Left lung (tissue), 10 donors: ENCODE measurements around the gene REP15. TPM values are rescaled to one million over a fixed set of nuclear protein-coding genes. Genes with fewer than 3 reads are reported as not detected.
"Not testable (repeated sequence)": the region's sequence is repeated elsewhere in the genome, so short reads cannot be mapped to it uniquely, and the experiment has no call there.

ENCODE experiments used
- ATAC-seq: fragments of 200-7000 bp; cut with Tn5 transposase; one replicate; pipeline ENCODE4 v1.9.1; 2020; ENCODE audit warnings: moderate library complexity
- DNase-seq, 4 donors: peaks; one replicate each; pipeline ENCODE4 v3.0.0-alpha.2; 2013 to 2020
- H3K27ac ChIP-seq, 2 donors: fragments of 200-600 bp; sonication (generic) in 1 of 2; one replicate each; pipeline versions ENCODE4 v1.5.0 to v1.8.0; 2020 to 2021
- H3K27me3 ChIP-seq, 2 donors: fragments of 200-600 bp; sonication (generic) in 1 of 2; one replicate each; pipeline versions ENCODE4 v1.5.0 to v1.8.0; 2020 to 2021
- H3K36me3 ChIP-seq, 2 donors: fragments of 200-600 bp; sonication (generic) in 1 of 2; one replicate each; pipeline versions ENCODE4 v1.5.0 to v1.8.0; 2020 to 2021
- H3K4me1 ChIP-seq, 2 donors: fragments of 200-600 bp; one replicate each; pipeline ENCODE4 v1.8.0; 2021
- H3K4me3 ChIP-seq, 2 donors: fragments of 200-600 bp; sonication (generic) in 1 of 2; one replicate each; pipeline versions ENCODE4 v1.5.0 to v1.8.0; 2020 to 2021; ENCODE audit warnings: mild to moderate bottlenecking in 1 of 2
- H3K9me3 ChIP-seq, 2 donors: fragments of 200-600 bp; sonication (generic) in 1 of 2; one replicate each; pipeline versions ENCODE4 v1.5.0 to v1.8.0; 2020 to 2021
- intact Hi-C, 2 donors: fragments of 100-400 bp; cut with DNase I; formaldehyde crosslinking; loops; one replicate each; pipeline versions ENCODE4 v1.11.2 to v1.14.2; 2022
- polyA plus RNA-seq, 6 donors: library from polyadenylated mRNA; unstranded; fragments of 120-200 nt; gene quantifications; one replicate each; pipeline ENCODE4 v1.2.1, GENCODE V29; 2013; ENCODE audit not compliant: insufficient read length in 6 of 6
- total RNA-seq, 2 donors: library from RNA; stranded (reverse); fragmentation: NEBNext Ultra II Directional; extraction: Animal tissue kit (Norgen Biotek cat#: 25700); gene quantifications; one replicate each; pipeline ENCODE4 v1.2.1, GENCODE V29; 2021
- TF ChIP-seq, protein P1 (sequence below), 2 donors: fragments of 200-600 bp; sonication (generic) in 1 of 2; IDR thresholded peaks; one replicate each; pipeline versions ENCODE4 v1.5.0 to v1.8.0; 2021; ENCODE audit warnings: antibody characterized with exemption in 2 of 2
- donor health status: DM: no; HTN: yes; CAD: no.
- donor health status: DM: no; HTN: no; CAD: no.

Gene REP15
- total and polyA plus RNA-seq, 8 donors, result 2.4 to 3.6 (median 3.1) TPM

GRCh38 chr12:27733791-27734190 is 37.5 kb downstream of the REP15 start:
- no peak overlapping the region for H3K27ac ChIP-seq
- H3K36me3 ChIP-seq, result peaks cover 0 to 67% of the 10 kb centered on the region in 2 donors
- H3K27me3 ChIP-seq, result no peaks in the 10 kb centered on the region
- TF ChIP-seq, protein P1, sequence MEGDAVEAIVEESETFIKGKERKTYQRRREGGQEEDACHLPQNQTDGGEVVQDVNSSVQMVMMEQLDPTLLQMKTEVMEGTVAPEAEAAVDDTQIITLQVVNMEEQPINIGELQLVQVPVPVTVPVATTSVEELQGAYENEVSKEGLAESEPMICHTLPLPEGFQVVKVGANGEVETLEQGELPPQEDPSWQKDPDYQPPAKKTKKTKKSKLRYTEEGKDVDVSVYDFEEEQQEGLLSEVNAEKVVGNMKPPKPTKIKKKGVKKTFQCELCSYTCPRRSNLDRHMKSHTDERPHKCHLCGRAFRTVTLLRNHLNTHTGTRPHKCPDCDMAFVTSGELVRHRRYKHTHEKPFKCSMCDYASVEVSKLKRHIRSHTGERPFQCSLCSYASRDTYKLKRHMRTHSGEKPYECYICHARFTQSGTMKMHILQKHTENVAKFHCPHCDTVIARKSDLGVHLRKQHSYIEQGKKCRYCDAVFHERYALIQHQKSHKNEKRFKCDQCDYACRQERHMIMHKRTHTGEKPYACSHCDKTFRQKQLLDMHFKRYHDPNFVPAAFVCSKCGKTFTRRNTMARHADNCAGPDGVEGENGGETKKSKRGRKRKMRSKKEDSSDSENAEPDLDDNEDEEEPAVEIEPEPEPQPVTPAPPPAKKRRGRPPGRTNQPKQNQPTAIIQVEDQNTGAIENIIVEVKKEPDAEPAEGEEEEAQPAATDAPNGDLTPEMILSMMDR (IDR thresholded peaks at IDR 0.05), result no peak
- no peak for DNase-seq
- no peak overlapping the region for H3K4me3 ChIP-seq
- no peaks in the 10 kb centered on the region for H3K4me1 ChIP-seq
- ATAC-seq, result no peak
- no peaks in the 10 kb centered on the region for H3K9me3 ChIP-seq
- intact Hi-C loops, result loop anchor here in 1 of 2 donors (10.0 kb wide), 2 partner anchors 81 to 201 kb away; no protein-coding TSS in a partner anchor

GRCh38 chr12:27734321-27734720 is 38.1 kb downstream of the REP15 start:
- intact Hi-C loops, result loop anchor here in 1 of 2 donors (10.0 kb wide), 2 partner anchors 80 to 200 kb away; no protein-coding TSS in a partner anchor
- ATAC-seq, H3K9me3 ChIP-seq, H3K27ac ChIP-seq, H3K4me3 ChIP-seq, H3K4me1 ChIP-seq, H3K27me3 ChIP-seq, DNase-seq: not testable (repeated sequence)
- H3K36me3 ChIP-seq, result peaks cover 0 to 72% of the 10 kb centered on the region in 2 donors

DNA sequence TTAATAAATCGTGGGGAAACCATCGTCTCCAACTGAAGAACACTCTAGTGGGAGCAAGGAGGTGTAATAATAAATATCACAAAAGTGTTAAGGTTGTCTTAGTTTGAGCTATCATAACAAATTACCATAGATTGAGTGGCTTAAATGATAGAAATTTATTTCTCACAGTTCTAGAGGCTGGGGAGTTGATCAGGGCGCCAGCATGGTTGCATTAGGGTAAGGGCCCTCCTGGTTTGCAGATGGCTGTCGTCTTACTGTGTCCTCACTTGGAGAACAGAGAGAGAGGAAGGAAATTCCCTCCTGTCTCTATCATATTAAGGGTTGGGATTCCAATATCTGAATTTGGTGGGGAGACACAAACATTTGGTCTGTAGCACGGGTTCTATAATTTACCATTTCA is 47.4 kb downstream of the REP15 start:
- Histone ChIP-seq H3K27ac (no peak overlapping the region), H3K36me3 (peaks cover 0 to 59% of the 10 kb centered on the region in 2 donors), H3K4me1 (peaks cover 0 to 6% of the 10 kb centered on the region in 2 donors), H3K9me3 (no peaks in the 10 kb centered on the region), H3K4me3 (no peak overlapping the region), H3K27me3 (no peaks in the 10 kb centered on the region)
- ATAC-seq (no peak), DNase-seq (no peak)
- intact Hi-C loops, result no loop called here
- TF ChIP-seq, protein P1 (IDR thresholded peaks at IDR 0.05), result no peak

GRCh38 chr12:27745734-27746133 is 49.5 kb downstream of the REP15 start:
- intact Hi-C loops, result not testable (repeated sequence)

More at GRCh38 chr12:27745734-27746133, 49.5 kb downstream of the REP15 start:
- not testable (repeated sequence) for H3K9me3 ChIP-seq, ATAC-seq, H3K4me1 ChIP-seq, H3K4me3 ChIP-seq, DNase-seq, H3K27ac ChIP-seq, H3K27me3 ChIP-seq
- peaks cover 0 to 37% of the 10 kb centered on the region in 2 donors for H3K36me3 ChIP-seq

Other genes starting within 250 kb of the REP15 start
- gene SMCO2, start 249.7 kb upstream of the REP15 start, total RNA-seq, result under 1 TPM in 1 of 2 donors, not detected in 1; 0.52 TPM
- under 1 TPM in 5 of 6 donors, not detected in 1; 0.17 to 0.60 (median 0.24) TPM for gene SMCO2, start 249.7 kb upstream of the REP15 start, polyA plus RNA-seq
- gene PPFIBP1, start 172.2 kb upstream of the REP15 start, total RNA-seq, result 10 to 100 TPM; 96.1 to 97.3 TPM
- gene PPFIBP1, start 172.2 kb upstream of the REP15 start, polyA plus RNA-seq, result 100 to 1,000 TPM in 3 of 6 donors, 10 to 100 TPM in 3; 82.8 to 126 (median 102) TPM
- gene MRPS35, start 14.4 kb downstream of the REP15 start, total RNA-seq, result 10 to 100 TPM; 31.9 to 38.1 TPM
- gene MRPS35, start 14.4 kb downstream of the REP15 start, polyA plus RNA-seq, result 10 to 100 TPM; 49.9 to 56.6 (median 52.0) TPM
- gene KLHL42, start 83.8 kb downstream of the REP15 start, total RNA-seq, result 10 to 100 TPM; 21.2 to 25.3 TPM
- gene KLHL42, start 83.8 kb downstream of the REP15 start, polyA plus RNA-seq, result 10 to 100 TPM; 33.4 to 39.9 (median 35.4) TPM
- gene MANSC4, start 83.8 kb downstream of the REP15 start, total RNA-seq, result not detected
- under 1 TPM; 0.15 to 0.58 (median 0.37) TPM for gene MANSC4, start 83.8 kb downstream of the REP15 start, polyA plus RNA-seq